NK-92 (cell line): ENCODE data around the gene SOX10.

Experiments
- DNase-seq: peaks from one replicate; lab custom pipeline; 2025; ENCODE audit not compliant: unreplicated experiment; lab: John Stamatoyannopoulos, UW

SOX10 gene

GRCh38 chr22:37983860-37984791 lies at the start of gene SOX10:
SOX10 (minus strand) TSS chr22:37984555; CDS start chr22:37983784, 771 bp downstream.
- DNase-seq, result no peak

- no peak for DNase-seq
Measured at GRCh38 chr22:38033522-38034277, 49.3 kb upstream of the SOX10 start.

- no peak for DNase-seq
Measured at GRCh38 chr22:38032681-38033521, 48.5 kb upstream of the SOX10 start.

GRCh38 chr22:38031491-38031890 lies 47.1 kb upstream of the SOX10 start:
- no peak for DNase-seq

GRCh38 chr22:38030311-38031133 lies 46.2 kb upstream of the SOX10 start:
- no peak for DNase-seq

GRCh38 chr22:38029901-38030300 lies 45.5 kb upstream of the SOX10 start:
- DNase-seq, result no peak

GRCh38 chr22:38029370-38029769 lies 45.0 kb upstream of the SOX10 start:
- DNase-seq, result no peak

GRCh38 chr22:38028344-38029130 lies 44.2 kb upstream of the SOX10 start:
- no peak for DNase-seq

- no peak for DNase-seq
Measured at GRCh38 chr22:38027487-38027886, 43.1 kb upstream of the SOX10 start.

GRCh38 chr22:38026130-38027111 lies 42.1 kb upstream of the SOX10 start:
- DNase-seq, result no peak

GRCh38 chr22:38025514-38025913 lies 41.2 kb upstream of the SOX10 start:
- no peak for DNase-seq

GRCh38 chr22:38023045-38023444 lies 38.7 kb upstream of the SOX10 start:
- DNase-seq, result no peak

- DNase-seq, result no peak
Measured at GRCh38 chr22:38021206-38021605, 36.9 kb upstream of the SOX10 start.

GRCh38 chr22:38018938-38019827 lies 34.8 kb upstream of the SOX10 start:
- DNase-seq, result no peak

- DNase-seq, result no peak
Measured at GRCh38 chr22:38017939-38018885, 33.9 kb upstream of the SOX10 start.

GRCh38 chr22:38017272-38017920 lies 33.0 kb upstream of the SOX10 start:
- no peak for DNase-seq
